Dermis microvascular lymphatic vessel endothelial cell (primary cell): Measurements from ENCODE around the gene CREBRF. TPM values are rescaled to one million over a fixed set of nuclear protein-coding genes. Genes with fewer than 3 reads are reported as not detected.
"Not testable (repeated sequence)": the region's sequence is repeated elsewhere in the genome, so short reads cannot be mapped to it uniquely, and the experiment has no call there.

Experiments
- DNase-seq, 2 donors: peaks; one replicate each; pipeline versions ENCODE4 v3.0.0 to v3.0.0-alpha.2; 2010; ENCODE audit warnings: low read depth in 2 of 2
- total RNA-seq: library from RNA; depleted of rRNA; stranded (reverse); fragments of >200 nt; gene quantifications from 2 replicates; pipeline ENCODE4 v1.2.1, GENCODE V29; 2014

CREBRF gene
- total RNA-seq, 1 donor from 2014 or later, result 16.3 TPM

DNA sequence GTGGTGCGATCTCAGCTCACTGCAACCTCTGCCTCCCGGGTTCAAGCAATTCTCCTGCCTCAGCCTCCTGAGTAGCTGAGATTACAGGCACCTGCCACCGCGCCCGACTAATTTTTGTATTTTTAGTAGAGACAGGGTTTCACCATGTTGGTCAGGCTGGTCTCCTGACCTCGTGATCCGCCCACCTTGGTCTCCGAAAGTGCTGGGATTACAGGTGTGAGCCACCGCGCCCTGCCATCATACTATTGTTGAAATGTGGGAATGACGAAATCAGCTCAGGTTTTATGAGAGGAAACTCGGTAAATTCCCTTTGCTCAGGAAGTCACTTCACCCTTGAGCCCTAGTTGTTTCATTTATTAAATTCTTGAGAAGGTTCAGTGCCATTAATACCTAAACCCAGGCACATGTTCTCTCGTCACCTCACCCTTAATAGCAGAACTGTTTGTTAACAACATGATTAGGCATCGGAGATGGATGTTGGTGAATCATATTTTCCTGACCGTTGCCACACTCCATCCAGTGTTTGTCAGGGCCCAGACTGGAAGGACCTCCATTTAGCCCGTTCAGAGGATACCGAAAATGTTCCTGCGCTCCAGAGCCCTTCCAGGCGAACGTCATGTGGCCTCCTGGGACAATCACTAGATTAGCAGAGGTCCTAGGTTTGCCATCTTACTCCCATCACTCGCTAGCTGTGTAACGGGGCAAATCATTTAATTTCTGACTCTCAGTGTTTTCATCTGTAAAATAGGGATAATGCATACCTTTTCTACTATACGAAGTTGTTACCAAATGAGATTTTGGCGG is 20.0 kb upstream of the CREBRF start:
- DNase-seq, result peak; percentile 71 to 76

GRCh38 chr5:173039188-173039587 is 17.0 kb upstream of the CREBRF start:
- no peak for DNase-seq

DNA sequence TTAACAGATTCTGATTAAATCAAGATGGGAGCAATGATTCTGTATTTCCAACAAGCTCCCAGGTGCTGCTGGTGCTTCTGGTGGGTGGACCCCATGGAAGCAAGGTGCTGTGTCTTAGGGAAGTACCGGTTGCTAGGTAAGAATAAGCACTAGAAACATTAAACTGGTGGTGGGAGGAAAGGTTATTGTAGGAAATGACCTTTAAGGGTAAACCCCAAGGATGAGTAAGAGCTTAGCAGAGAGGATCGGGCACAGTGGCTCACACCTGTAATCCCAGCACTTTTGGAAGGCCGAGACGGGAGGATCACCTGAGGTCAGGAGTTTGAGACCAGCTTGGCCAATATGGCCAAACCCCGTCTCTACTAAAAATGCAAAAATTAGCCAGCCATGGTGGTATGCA is 16.2 kb upstream of the CREBRF start:
- no peak for DNase-seq

DNA sequence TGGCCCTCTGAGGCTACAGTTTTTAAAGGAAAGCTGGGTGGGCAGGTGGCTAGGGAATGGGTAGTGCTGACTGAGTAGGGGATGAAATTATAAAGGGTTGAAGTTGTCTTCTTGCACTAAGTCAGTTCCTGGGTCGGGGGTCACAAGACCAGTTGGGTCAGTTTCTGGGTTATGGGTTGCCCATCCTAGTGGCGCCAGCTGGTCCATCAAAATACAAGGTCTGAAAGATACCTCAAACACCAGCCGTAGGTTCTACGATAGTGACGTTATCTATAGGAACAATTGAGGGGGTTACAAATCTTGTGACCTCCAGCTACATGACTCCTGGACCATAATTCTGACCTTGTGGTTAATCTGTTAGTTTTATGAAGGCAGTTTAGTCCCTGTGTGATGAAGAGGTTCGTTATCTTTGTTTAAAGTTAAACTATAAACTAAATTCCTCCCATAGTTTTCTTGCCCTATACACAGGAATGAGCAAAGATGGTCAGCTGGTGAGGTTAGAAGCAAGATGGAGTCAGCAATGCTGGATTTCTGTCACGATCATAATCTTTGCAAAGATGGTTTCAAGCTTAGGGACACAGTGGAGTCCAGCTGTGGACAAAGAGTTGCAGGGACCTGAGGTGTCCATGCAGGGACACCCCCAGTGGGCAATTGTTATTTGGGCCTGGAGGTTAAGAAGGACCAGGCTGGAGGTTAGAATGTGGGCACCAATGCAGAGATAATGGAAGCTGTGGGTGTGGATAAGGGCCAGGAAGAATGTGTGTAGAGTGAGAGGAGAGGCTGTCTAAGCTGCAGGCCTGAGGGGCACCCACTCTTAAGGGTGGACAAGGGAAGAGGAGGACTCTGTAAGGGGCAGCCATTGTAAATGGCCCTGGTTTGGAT is 14.0 kb upstream of the CREBRF start:
- no peak for DNase-seq

- no peak for DNase-seq
Observed at GRCh38 chr5:173042763-173043107, 13.4 kb upstream of the CREBRF start.

DNA sequence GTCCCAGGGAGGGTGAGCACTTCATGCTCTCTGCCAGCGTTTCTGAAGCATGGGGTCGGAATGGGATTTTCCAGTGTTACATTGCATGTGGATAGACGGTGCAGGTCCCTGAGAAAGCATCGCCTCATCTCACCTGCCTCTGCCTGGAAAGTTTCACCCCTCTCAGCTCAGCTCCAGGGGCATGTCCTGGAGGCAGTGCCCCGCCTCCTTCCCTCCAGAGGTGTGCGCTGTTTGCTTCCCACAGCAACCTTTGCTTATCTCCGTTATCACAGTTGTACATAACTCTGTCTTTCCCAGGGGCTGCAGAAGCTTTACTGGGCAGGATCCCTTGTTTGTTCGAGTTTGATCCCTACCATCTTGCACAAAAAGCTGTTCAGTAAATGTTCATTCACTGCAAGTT is 10.7 kb upstream of the CREBRF start:
- DNase-seq, result no peak

- DNase-seq, result not testable (repeated sequence)
Observed at GRCh38 chr5:173047096-173047837, 8.9 kb upstream of the CREBRF start.

DNA sequence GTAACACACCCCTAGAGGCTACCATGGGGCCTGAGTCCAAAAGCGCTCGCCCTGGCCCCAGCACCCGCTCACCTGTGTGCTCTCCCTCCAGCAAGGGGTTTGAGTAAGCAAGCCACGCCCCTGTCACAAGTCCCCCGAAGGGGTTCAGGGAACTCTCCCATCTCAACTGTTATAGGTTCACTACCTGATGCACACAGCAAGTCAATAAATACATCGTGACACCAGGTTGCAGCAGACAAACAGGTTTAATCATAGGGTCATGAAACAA is 8.4 kb upstream of the CREBRF start:
- DNase-seq, result no peak

DNA sequence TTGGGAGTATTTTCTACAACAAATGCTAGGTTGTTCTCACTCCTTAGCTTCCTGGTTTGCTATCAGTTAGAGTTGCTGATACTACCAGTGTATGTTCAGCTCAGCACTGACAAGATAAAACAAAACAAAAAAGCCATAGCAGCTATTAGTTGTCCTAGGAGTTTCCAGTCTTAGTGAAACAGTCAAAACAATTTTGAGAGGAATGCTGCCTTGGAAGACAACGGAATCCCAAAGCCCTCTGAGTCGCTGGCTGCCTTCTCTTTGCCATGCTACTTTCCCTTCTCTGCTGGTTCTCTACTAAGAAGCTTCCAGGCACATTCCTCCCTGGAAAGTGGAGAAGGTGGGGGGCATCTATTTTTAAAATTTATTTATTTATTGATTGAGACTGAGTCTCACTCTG is 5.4 kb upstream of the CREBRF start:
- no peak for DNase-seq

DNA sequence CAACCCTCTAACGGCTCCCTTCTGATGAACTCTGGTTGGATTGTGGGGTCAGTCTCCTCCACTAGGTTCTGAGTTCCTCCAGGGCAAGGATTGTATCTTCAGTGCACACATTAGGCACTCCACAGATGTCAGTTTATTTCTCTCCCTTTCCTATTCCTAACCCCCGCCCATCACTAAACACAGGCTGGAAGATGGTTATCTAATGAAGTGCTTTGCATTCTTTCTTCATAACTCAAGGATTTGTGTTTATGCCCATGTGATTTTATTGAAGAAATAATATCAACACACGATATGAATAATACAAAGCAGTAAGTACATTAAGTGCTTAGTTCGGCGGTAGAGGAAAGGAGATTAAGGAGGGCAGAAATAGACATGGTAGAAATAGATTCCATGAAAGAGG is 4.4 kb upstream of the CREBRF start:
- no peak for DNase-seq

DNA sequence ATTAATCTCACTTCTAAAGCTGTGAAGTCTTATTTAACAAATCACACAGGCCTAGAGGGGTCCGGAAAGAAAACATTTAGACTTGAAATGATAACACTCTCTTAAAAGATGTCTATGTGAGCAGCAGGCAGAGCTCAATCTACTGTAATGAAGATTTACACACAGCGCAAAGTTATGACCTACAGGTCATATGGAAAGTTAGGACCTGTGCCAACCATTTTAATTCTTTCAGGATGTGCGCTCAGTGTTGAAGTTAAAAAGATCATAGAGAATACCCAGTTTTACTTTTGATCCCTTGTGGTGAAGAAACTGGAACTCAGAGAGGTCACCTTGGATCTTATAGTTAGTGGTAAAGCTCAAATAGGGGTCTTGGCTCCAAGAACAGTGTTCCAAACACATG is 3.1 kb upstream of the CREBRF start:
- DNase-seq, result peak; percentile 60 to 73

DNA sequence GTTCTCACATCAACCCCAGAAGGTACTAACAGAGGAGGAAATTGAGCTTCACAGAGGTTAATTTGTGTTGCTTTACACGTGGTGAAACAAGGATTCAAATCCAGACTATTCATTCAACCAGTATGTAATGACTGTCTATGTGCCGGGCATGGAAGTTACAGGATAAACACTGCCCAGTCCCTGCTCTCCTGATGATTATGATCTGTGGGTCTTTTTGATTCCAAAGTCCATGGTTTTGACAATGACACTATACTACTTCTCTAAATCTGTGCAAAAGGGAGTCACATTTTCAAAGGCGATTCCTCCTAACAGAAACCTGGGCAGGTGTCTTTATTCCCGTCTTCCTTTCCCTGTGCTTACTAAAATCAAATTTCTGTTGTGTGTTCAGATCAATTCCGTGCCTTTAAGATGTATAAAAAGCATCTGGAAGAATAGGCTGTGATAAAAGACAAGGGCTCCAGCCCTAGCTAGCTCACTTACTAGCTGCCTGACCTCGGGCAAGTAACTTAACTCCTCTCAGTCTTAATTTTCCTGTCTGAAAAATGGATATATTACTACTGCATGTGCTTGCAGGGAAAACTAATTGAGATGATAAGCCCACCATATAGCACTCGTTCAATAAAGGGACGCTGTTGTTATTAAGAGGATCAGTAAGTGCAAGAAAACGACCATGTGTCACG is 970 bp upstream of the CREBRF start:
- DNase-seq, result no peak

- peak in 1 of 2 donors; percentile 13 for DNase-seq
Observed at GRCh38 chr5:173055722-173055982, 500 bp upstream of the CREBRF start.

DNA sequence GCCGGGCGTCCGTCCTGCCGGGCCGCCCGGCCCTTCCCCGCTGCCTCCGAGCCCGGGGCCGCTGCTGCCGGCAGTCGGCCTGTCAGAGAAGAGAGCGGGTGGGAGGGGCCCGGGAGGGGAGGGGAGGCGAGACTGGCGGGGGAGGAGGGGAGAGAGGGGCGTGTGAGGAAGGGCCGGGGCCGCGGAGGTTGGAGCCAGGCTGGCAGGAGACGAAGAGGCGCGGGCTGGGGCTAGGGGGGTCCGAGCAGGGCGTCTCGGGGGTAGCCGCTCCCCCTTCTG is 570 bp downstream of the CREBRF start:
- DNase-seq, result no peak

GRCh38 chr5:173057062-173057924 is 1.1 kb downstream of the CREBRF start:
- DNase-seq, result peak; percentile 95 to 99

GRCh38 chr5:173062141-173062540 is 6.0 kb downstream of the CREBRF start:
- no peak for DNase-seq

GRCh38 chr5:173065155-173065554 is 9.0 kb downstream of the CREBRF start:
- no peak for DNase-seq

GRCh38 chr5:173069671-173070070 is 13.5 kb downstream of the CREBRF start:
- peak in 1 of 2 donors; percentile 43 for DNase-seq

DNA sequence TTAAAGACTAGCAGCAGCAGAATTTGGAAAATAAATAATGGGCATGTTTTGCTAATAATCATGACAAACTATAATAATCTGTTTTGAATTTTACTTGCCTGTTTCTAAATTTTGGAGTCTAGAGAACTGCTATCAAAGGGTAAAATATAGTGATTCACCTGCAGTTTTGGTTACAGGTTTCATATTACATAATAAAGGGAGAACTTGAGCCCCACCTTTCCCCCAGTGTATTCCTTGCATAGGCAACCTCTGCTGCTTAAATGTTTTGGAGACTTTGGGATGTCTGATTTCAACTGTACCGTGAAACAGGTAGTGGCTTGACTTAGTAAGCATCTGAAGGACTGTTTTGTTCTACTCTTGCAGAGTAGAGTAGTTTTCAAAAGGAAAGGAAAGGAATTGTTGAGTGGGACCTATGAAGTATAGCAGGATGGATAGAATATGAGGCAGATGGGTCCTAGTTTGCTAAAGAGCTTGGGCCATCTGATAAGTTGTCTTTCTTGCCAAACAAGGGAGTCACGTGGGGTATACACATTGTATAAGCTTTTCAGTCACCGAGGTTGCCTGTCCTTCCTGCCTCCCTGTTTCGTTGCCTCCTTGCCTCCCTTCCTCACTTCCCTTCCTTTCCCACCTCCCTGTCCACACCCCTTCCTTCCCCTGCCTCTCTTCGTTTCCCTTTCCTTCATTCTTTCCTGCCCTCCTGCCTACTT is 19.1 kb downstream of the CREBRF start:
- DNase-seq, result no peak

GRCh38 chr5:173075970-173076369 is 19.8 kb downstream of the CREBRF start:
- DNase-seq, result no peak

DNA sequence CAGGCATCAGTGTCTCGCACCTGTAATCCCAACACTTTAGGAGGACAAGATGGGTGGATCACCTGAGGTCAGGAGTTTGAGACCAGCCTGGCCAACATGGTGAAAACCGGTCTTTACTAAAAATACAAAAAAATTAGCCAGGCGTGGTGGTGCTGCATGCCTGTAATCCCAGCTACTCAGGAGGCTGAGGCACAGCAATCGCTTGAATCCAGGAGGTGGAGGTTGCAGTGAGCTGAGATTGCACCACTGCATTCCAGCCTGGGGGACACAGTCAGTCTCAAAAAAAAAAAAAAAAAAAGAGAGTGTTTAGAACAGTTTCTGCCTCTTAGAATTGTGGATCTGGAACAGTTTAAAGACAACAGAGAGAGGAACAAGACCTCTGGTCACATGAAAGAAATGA is 20.3 kb downstream of the CREBRF start:
- not testable (repeated sequence) for DNase-seq
